T-helper 17 cell (primary cell): ENCODE data around the gene KASH5. TPM values are rescaled to one million over a fixed set of nuclear protein-coding genes. Genes with fewer than 3 reads are reported as not detected.
"Not testable (repeated sequence)": the region's sequence is repeated elsewhere in the genome, so short reads cannot be mapped to it uniquely, and the experiment has no call there.

Source experiments
- ATAC-seq: fragments of 150-1000 bp; cut with Tn5 transposase; 2 replicates; pipeline ENCODE4 v1.10.0; 2021; ENCODE audit warnings: mild to moderate bottlenecking, moderate library complexity
- DNase-seq, 3 donors: peaks; one replicate each; pipeline versions ENCODE4 v3.0.0 to v3.0.0-alpha.2; 2020 to 2021
- H3K9me3 ChIP-seq: one replicate; pipeline ENCODE4 v1.7.0; 2013; ENCODE audit warnings: low read length, mild to moderate bottlenecking; ENCODE audit not compliant: control insufficient read depth, poor library complexity, severe bottlenecking
- H3K27ac Mint-ChIP-seq: one replicate; pipeline ENCODE4 v1.8.0; 2022; ENCODE audit warnings: mild to moderate bottlenecking, moderate library complexity, mixed read lengths
- H3K27me3 Mint-ChIP-seq: one replicate; pipeline ENCODE4 v1.8.0; 2022; ENCODE audit warnings: mixed read lengths
- H3K36me3 Mint-ChIP-seq: one replicate; pipeline ENCODE4 v1.8.0; 2022; ENCODE audit warnings: low read depth, mixed read lengths
- H3K4me1 Mint-ChIP-seq: one replicate; pipeline ENCODE4 v1.8.0; 2022; ENCODE audit warnings: mild to moderate bottlenecking, mixed read lengths
- H3K4me3 Mint-ChIP-seq: one replicate; pipeline ENCODE4 v1.8.0; 2022; ENCODE audit warnings: mild to moderate bottlenecking, moderate library complexity, mixed read lengths
- total RNA-seq, 4 donors: library from RNA in 2 of 4; stranded (reverse) in 2 of 4; gene quantifications; one replicate each; pipeline ENCODE4 v1.2.3 and lab custom pipeline; 2022 to 2026

KASH5 gene
- total RNA-seq, 2 donors from 2014 or later = 0.86 TPM; not detected in 1

DNA sequence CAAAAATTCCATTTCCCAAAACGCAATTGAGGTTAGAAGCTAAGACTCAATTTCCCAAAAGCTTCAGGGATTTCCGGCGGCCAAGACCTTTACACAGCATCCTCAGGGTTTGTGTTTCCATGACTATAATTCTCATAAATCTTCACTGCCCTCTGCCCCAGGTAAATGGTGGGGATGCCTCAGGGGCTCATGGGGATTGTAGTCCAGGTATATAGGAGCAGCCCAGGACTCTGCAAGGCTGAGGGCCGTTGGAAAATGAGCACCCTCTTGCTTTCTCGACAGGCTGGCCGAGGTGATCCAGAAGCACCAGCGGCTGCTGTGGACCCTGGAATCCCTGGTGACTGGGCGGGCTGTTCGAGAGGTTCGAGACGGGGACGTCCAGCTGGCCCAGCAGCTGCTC is 71.3 kb downstream of the KASH5 start:
- H3K27ac Mint-ChIP-seq = peak overlapping the region; percentile 90
- no peak overlapping the region for H3K4me3 Mint-ChIP-seq
- DNase-seq = no peak
- no peaks in the 10 kb centered on the region for H3K9me3 ChIP-seq
- no peaks in the 10 kb centered on the region for H3K27me3 Mint-ChIP-seq
- ATAC-seq = no peak
- H3K4me1 Mint-ChIP-seq = peaks cover 13% of the 10 kb centered on the region
- no peaks in the 10 kb centered on the region for H3K36me3 Mint-ChIP-seq

DNA sequence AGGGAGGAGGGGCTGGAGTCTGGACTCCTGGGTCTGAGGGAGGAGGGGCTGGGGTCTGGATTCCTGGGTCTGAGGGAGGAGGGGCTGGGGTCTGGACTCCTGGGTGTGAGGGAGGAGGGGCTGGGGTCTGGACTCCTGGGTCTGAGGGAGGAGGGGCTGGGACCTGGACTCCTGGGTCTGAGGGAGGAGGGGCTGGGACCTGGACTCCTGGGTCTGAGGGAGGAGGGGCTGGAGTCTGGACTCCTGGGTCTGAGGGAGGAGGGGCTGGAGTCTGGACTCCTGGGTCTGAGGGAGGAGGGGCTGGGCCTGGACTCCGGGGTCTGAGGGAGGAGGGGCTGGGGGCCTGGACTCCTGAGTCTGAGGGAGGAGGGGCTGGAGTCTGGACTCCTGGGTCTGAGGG is 73.1 kb downstream of the KASH5 start:
- H3K36me3 Mint-ChIP-seq, H3K9me3 ChIP-seq, H3K4me3 Mint-ChIP-seq, H3K27me3 Mint-ChIP-seq, ATAC-seq, DNase-seq, H3K27ac Mint-ChIP-seq: not testable (repeated sequence)
- peaks cover 15% of the 10 kb centered on the region for H3K4me1 Mint-ChIP-seq

DNA sequence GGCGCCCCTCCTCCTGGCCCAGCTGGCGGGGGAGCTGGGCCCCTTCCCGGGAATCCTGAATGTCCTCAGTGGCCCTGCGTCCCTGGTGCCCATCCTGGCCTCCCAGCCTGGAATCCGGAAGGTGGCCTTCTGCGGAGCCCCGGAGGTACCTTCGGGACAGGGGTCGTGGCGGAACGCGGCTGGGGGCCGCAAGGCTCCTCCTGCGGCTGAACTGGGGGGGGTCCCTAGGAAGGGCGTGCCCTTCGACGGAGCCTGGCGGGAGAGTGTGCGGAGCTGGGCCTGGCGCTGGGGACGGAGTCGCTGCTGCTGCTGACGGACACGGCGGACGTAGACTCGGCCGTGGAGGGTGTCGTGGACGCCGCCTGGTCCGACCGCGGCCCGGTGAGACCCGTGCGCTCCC is 73.6 kb downstream of the KASH5 start:
- Mint-ChIP-seq H3K4me1 (peaks cover 13% of the 10 kb centered on the region), H3K4me3 (no peak overlapping the region), H3K36me3 (no peaks in the 10 kb centered on the region), H3K27ac (peak overlapping the region; percentile 39), H3K27me3 (no peaks in the 10 kb centered on the region)
- DNase-seq (no peak), ATAC-seq (no peak)
- H3K9me3 ChIP-seq = no peaks in the 10 kb centered on the region

DNA sequence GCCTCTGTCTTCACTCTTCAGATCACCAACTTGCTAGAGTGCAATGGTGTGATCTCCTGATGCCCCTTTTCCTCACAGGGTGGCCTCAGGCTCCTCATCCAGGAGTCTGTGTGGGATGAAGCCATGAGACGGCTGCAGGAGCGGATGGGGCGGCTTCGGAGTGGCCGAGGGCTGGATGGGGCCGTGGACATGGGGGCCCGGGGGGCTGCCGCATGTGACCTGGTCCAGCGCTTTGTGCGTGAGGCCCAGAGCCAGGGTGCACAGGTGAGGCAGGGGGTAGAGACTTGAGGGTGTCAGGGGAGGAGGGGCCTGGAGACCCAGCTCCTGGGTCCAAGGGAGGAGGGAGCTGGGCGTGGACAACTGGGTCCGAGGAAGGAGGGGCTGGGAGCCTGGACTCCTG is 74.4 kb downstream of the KASH5 start:
- no peak overlapping the region for H3K4me3 Mint-ChIP-seq
- DNase-seq (no peak), ATAC-seq (no peak)
- H3K27me3 Mint-ChIP-seq = no peaks in the 10 kb centered on the region
- H3K27ac Mint-ChIP-seq = peak overlapping the region; percentile 39
- peaks cover 9% of the 10 kb centered on the region for H3K4me1 Mint-ChIP-seq
- no peaks in the 10 kb centered on the region for H3K36me3 Mint-ChIP-seq
- H3K9me3 ChIP-seq = no peaks in the 10 kb centered on the region

DNA sequence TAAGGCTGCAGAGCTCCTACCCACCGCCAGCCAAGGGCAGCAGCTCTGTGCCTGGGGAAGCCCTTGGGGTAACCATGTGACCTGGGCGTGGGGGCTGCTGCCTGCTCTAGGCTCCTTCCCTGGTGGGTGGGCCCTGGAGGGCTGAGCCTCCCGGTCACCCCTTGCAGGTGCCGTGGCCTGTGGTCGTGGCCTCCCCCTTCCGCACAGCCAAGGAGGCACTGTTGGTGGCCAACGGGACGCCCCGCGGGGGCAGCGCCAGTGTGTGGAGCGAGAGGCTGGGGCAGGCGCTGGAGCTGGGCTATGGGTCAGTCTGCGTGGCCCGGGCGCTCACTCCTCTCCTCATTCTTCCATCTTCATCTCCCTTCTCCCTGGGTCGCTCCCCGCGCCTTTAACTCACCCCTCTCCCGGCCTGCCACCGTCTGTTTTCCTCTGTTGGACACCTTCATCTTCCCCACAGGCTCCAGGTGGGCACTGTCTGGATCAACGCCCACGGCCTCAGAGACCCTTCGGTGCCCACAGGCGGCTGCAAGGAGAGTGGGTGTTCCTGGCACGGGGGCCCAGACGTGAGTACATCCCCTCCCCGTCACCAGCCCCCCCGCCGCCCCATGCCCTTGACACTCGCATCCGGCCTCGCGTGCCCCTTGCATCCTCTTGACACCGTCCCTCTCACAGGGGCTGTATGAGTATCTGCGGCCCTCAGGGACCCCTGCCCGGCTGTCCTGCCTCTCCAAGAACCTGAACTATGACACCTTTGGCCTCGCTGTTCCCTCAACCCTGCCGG is 76.1 kb downstream of the KASH5 start:
- Mint-ChIP-seq H3K27ac (peak overlapping the region; percentile 91), H3K27me3 (no peaks in the 10 kb centered on the region), H3K36me3 (peaks cover 3% of the 10 kb centered on the region), H3K4me1 (peaks cover 7% of the 10 kb centered on the region), H3K4me3 (no peak overlapping the region)
- ATAC-seq = no peak
- no peak for DNase-seq
- H3K9me3 ChIP-seq = no peaks in the 10 kb centered on the region

DNA sequence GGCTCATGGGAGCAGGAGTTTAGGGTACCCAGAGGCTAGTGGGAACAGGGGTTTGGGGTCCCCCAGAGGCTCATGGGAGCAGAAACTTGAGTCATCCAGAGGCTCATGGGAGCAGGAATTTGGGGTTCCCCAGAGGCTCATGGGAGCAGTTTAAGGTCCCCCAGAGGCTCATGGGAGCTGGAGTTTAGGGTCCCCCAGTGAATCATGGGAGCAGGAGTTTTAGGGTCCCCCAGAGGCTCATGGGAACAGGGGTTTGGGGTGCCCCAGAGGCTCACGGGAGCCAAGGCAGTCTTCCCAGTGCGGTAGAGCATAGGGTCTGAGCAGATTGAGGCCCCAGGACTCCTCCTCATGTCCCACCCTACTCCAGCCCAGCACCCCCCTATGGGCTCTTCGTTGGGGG is 77.3 kb downstream of the KASH5 start:
- H3K27me3 Mint-ChIP-seq = no peaks in the 10 kb centered on the region
- H3K4me1 Mint-ChIP-seq = peaks cover 14% of the 10 kb centered on the region
- no peak overlapping the region for H3K4me3 Mint-ChIP-seq
- ATAC-seq = no peak
- peaks cover 3% of the 10 kb centered on the region for H3K36me3 Mint-ChIP-seq
- H3K9me3 ChIP-seq = no peaks in the 10 kb centered on the region
- no peak for DNase-seq
- peak overlapping the region; percentile 91 for H3K27ac Mint-ChIP-seq

Other genes with a start within 250 kb of the KASH5 start
- gene HRC, start 232.9 kb upstream of the KASH5 start, total RNA-seq = not detected
- under 1 TPM in 1 of 2 donors, not detected in 1; 0.25 TPM for gene TRPM4, start 230.5 kb upstream of the KASH5 start, total RNA-seq
- gene SLC6A16, start 63.1 kb upstream of the KASH5 start, total RNA-seq = 1 to 10 TPM; 3.1 to 3.7 TPM
- 100 to 1,000 TPM; 288 to 373 TPM for gene CD37, start 52.8 kb upstream of the KASH5 start, total RNA-seq
- gene TEAD2, start 25.8 kb upstream of the KASH5 start, total RNA-seq = under 1 TPM in 1 of 2 donors, not detected in 1; 0.17 TPM
- gene DKKL1, start 24.4 kb upstream of the KASH5 start, total RNA-seq = not detected
- gene PTH2, start 35.2 kb downstream of the KASH5 start, total RNA-seq = not detected
- gene GFY, start 37.1 kb downstream of the KASH5 start, total RNA-seq = not detected
- not detected for gene SLC17A7, start 53.3 kb downstream of the KASH5 start, total RNA-seq
- gene PIH1D1, start 63.6 kb downstream of the KASH5 start, total RNA-seq = 100 to 1,000 TPM; 147 to 150 TPM
- 10 to 100 TPM; 34.8 to 38.0 TPM for gene ALDH16A1, start 65.0 kb downstream of the KASH5 start, total RNA-seq
- gene FLT3LG, start 86.0 kb downstream of the KASH5 start, total RNA-seq = 100 to 1,000 TPM; 349 to 455 TPM
- gene RPL13A, start 99.4 kb downstream of the KASH5 start, total RNA-seq = 1,000 to 10,000 TPM; 5,253 to 5,291 TPM
- gene RPS11, start 108.2 kb downstream of the KASH5 start, total RNA-seq = 1,000 to 10,000 TPM; 2,538 to 2,634 TPM
- 10 to 100 TPM; 18.7 to 24.6 TPM for gene FCGRT, start 124.4 kb downstream of the KASH5 start, total RNA-seq
- 1 to 10 TPM in 1 of 2 donors, under 1 TPM in 1; 0.97 to 1.3 TPM for gene RCN3, start 139.8 kb downstream of the KASH5 start, total RNA-seq
- gene NOSIP, start 192.3 kb downstream of the KASH5 start, total RNA-seq = 100 to 1,000 TPM; 161 to 195 TPM
- 1 to 10 TPM; 1.1 to 1.3 TPM for gene PRRG2, start 193.1 kb downstream of the KASH5 start, total RNA-seq
- 10 to 100 TPM; 44.6 to 50.7 TPM for gene PRR12, start 202.9 kb downstream of the KASH5 start, total RNA-seq